LHCN-M2 (cell line): ENCODE data around the gene QRICH1. TPM values are rescaled to one million over a fixed set of nuclear protein-coding genes. Genes with fewer than 3 reads are reported as not detected.

Source experiments
- DNase-seq: peaks from one replicate; pipeline ENCODE4 v3.0.0-alpha.2; 2012; ENCODE audit warnings: low read depth
- total RNA-seq: library from RNA; depleted of rRNA; stranded (reverse); fragments of >200 nt; gene quantifications from 2 replicates; pipeline ENCODE4 v1.2.3, GENCODE V29; 2014; rRNA removed

QRICH1 gene
- total RNA-seq, 1 experiment from 2014 or later, result 83.8 TPM

DNA sequence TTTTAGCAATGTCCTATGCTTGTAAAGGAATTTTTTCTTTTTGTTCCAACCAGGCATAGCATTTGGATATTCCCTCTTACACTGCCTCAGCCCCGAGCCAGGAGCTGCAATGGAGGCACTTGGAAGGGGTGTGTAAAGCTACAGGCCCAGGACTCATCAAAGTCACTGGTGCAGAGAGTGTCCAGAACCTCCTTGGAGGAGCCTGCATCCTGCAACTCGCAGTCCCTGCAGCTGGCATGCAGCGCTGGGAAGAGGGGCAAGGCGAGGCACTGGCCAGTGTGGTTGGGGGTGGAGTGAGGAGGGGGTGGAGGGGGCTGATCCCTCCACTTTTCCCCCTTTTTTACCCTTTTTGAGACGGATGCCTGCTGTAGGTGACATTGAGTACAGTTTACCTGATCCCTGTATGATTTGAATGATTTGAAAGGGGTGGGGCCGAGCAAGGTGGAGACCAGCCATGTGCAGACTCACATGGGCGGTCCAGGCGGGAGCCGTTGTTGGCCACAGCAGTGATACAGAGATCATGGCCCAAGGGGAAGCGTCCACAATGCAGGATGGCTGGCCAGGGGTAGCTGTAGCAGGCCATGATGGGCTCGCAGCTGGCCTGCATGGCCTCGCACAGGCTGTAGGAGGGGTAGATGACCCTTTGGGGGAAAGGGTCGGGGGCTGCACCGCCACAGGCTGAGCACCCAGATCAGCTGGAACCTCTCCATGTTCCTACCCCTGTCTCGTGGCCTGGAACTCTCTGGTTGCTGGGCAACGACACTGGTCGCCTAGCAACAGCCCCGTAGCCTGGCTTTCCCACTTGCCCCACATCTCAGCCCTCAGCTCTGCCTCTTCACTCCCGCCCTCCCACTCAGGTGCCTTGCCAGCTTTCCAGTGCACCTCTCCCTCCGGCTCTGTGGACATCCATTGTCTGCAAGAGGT is 95.9 kb downstream of the QRICH1 start:
- DNase-seq, result no peak

GRCh38 chr3:48997102-48997635 is 96.7 kb downstream of the QRICH1 start:
- no peak for DNase-seq

DNA sequence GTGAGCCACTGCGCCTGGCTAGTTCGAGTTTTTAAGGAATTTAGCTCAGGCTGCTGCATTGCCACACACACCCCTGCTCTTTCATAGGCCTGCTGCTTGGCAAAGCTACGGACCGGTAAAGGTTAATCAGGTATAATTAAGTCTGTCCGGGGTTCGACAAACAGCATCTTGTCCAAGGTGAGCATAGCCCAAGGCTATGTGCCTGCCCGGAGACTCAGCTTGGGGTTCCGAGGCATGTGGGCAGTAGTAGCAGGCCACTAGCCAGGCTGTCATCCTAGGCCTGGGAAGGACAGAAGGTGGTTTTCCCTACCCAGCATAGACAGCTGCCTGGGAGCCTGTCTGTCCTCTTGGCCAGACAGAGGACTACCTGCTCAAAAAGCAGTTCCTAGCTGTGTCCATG is 97.2 kb downstream of the QRICH1 start:
- DNase-seq, result no peak

- no peak for DNase-seq
These were observed 100.0 kb downstream of the QRICH1 start for GRCh38 chr3:48993834-48994233.

DNA sequence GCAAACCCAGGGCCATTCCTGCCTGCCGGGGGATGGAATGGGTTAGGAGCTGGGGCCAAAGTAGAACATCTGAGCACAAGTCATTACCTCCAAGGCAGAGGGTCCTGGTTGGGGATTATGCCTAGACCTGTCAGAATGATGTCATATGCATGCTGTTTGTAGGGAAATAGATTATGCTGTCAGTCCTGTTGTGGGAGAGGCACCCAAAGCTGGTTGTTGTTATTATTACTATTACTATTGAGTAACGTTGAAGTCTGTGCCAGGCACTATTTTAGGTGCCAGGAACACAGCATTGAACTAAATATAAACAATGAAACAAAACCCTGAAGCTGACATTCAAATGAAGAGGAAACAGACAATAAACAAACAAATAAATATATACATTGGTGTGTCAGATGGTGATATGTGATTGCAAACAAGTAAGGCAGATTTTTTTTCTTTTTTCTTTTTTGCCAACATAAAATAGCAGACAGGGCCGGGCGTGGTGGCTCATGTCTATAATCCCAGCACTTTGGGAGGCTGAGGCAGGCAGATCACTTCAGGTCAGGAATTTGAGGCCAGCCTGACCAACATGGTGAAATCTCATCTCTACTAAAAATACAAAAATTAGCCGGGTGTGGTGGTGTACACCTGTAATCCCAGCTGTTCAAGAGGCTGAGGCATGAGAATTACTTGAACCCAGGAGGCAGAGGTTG is 101.9 kb downstream of the QRICH1 start:
- DNase-seq, result no peak

- DNase-seq, result no peak
These were observed 103.0 kb downstream of the QRICH1 start for GRCh38 chr3:48990636-48991469.

DNA sequence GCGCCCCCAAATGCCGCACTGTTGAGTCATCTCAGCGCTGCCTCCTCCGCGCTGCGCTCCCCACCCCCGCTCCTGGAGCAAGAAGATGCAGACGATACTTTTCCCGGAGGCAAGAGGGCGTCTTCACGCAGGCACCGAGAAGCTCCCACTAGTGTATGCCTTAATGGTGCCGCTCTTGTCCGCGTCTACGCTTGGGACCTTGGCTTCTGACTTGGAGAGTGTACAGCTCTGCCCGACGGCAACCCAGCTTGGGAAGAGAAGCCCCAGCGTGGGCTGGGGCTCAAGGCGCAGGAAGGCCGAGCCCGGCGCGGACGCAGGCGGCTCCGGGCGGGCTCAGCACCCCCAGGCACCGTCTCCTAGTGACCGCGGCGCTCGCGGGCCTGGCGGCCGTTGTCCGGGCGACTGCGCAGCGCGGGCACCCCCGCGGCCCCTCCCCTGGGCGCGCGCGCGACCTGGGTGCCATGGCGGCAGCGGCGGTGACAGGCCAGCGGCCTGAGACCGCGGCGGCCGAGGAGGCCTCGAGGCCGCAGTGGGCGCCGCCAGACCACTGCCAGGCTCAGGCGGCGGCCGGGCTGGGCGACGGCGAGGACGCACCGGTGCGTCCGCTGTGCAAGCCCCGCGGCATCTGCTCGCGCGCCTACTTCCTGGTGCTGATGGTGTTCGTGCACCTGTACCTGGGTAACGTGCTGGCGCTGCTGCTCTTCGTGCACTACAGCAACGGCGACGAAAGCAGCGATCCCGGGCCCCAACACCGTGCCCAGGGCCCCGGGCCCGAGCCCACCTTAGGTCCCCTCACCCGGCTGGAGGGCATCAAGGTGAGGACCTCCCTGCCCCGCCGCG is 103.9 kb downstream of the QRICH1 start, which contains the start of gene P4HTM:
P4HTM (plus strand) TSS at position 446 of the 840 bp plus-strand sequence; CDS start at position 462, 16 bp downstream.
- peak; percentile 90 for DNase-seq

- no peak for DNase-seq
These were observed 104.6 kb downstream of the QRICH1 start for GRCh38 chr3:48989126-48989795.

GRCh38 chr3:48985831-48986376 is 108.0 kb downstream of the QRICH1 start:
- DNase-seq, result no peak

- DNase-seq, result no peak
These were observed 109.2 kb downstream of the QRICH1 start for GRCh38 chr3:48984663-48985062.

- no peak for DNase-seq
These were observed 110.8 kb downstream of the QRICH1 start for GRCh38 chr3:48983096-48983495.

DNA sequence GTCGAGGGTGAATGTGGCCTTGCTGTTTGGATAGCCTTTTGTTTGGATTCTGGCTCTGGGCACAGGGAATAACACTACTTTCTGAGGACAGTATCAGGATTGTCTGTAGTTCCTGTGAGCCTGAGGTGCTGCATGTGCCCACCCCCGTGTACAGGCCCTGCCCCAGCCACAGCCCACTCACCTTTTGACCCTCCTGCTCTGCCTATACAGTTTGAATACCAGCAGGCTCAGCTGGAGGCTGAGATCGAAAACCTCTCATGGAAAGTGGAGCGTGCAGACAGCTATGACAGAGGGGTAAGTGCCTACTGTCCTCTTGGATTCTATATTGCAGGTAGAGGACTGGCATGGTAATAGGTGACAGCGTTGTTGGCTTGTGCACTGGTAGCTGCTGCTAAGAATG is 111.2 kb downstream of the QRICH1 start:
- DNase-seq, result no peak

DNA sequence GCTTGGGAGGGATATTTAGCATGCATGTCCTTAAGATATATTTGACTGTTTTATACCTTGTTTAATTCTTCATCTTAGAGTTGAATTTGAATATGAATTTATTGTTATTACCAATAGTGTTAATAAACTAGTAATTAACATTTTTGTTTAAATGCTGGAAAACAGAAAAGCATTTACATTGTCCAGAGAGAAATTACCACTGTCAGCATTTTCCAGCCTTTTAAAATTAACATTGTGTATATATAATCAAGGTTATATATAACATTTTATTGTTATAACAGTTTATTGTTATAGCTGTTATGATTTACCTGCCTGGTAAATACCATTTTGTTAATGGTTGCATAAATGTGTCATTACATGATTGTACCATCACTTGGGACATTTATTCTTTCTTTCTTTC is 111.9 kb downstream of the QRICH1 start:
- no peak for DNase-seq

- no peak for DNase-seq
These were observed 113.6 kb downstream of the QRICH1 start for GRCh38 chr3:48980295-48980694.

Other genes starting within 250 kb of the QRICH1 start
- 41.3 and 48.3 TPM in 2 replicates for gene PRKAR2A, start 246.2 kb downstream of the QRICH1 start, total RNA-seq
- 14.5 and 17.5 TPM in 2 replicates for gene SLC25A20, start 195.2 kb downstream of the QRICH1 start, total RNA-seq
- gene ARIH2, start 175.2 kb downstream of the QRICH1 start, total RNA-seq, result 73.2 and 84.3 TPM in 2 replicates
- gene P4HTM, start 103.8 kb downstream of the QRICH1 start, total RNA-seq, result 16.2 and 21.0 TPM in 2 replicates
- 78.0 and 87.3 TPM in 2 replicates for gene WDR6, start 86.7 kb downstream of the QRICH1 start, total RNA-seq
- gene DALRD3, start 75.5 kb downstream of the QRICH1 start, total RNA-seq, result 42.5 and 45.7 TPM in 2 replicates
- gene NDUFAF3, start 72.0 kb downstream of the QRICH1 start, total RNA-seq, result 116 and 162 TPM in 2 replicates
- gene IMPDH2, start 64.7 kb downstream of the QRICH1 start, total RNA-seq, result 325 and 336 TPM in 2 replicates
- gene QARS1, start 10.7 kb upstream of the QRICH1 start, total RNA-seq, result 161 and 208 TPM in 2 replicates
- 54.4 and 57.6 TPM in 2 replicates for gene USP19, start 26.8 kb upstream of the QRICH1 start, total RNA-seq
- gene LAMB2, start 39.0 kb upstream of the QRICH1 start, total RNA-seq, result 238 and 248 TPM in 2 replicates
- gene CCDC71, start 72.3 kb upstream of the QRICH1 start, total RNA-seq, result 43.7 and 44.3 TPM in 2 replicates
- 17.1 and 19.1 TPM in 2 replicates for gene KLHDC8B, start 77.5 kb upstream of the QRICH1 start, total RNA-seq
- 0.71 and 1.3 TPM in 2 replicates for gene C3orf62, start 183.2 kb upstream of the QRICH1 start, total RNA-seq
- gene USP4, start 246.0 kb upstream of the QRICH1 start, total RNA-seq, result 8.5 and 11.0 TPM in 2 replicates